DMS114 treated with DMSO at 0.1 percent for 48 hours (cell line): Measurements from ENCODE around the gene TEKT3.

ENCODE experiments used
- DNase-seq: peaks from one replicate; lab custom pipeline; 2025; ENCODE audit not compliant: unreplicated experiment; lab: John Stamatoyannopoulos, UW

TEKT3 gene

DNA sequence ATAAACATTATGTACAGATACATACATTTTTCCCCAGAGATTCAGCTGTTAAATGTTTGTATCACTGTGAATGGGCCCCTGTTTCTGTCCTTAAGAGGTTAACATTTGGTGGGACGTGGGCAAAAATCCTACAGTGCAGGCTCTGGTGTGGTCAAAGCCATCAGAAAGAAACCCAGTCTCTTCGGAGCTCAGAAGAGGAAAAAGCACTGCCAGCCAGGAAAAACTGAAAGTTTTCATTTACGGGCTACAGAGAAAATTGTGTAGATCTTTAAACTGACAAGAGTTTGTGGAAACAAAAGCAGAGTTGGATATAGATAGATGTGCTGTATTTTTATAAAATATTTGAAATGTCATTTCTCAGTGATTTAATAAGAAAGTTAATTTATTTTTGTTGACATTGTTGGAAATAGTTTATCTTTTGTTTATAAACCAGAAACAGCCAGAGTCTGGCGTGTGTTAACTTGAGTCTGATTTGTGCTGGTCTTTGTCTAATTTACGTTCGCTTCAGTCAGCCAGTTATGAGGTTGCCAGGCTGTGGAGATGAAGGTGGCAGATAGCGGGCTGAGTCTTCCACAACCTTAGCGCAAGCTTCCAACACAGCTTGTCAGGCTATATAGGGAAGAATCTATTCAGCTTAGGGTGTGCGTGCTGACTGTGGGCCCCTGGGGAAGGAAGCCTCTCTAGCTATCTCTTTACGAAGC lies 9.5 kb upstream of the TEKT3 start:
- DNase-seq: no peak

DNA sequence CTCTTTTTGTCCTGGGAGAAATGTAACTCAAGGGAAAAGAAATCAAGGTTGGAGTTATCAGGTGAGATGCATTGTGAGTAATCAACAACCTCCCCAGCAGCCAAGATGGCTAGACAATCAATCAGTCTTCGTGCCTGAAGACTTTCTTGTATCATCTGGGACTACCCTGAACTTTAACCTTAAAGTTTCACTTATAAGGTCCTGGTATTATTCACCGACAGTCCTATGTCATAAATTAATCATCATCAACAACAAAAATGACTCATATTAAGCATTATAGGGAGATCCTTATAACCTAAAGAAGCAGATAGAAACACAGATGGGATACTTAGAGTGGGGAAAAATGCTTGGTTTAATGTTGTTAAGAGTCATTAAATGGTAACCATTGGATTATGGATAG lies 7.7 kb upstream of the TEKT3 start:
- DNase-seq: no peak

- DNase-seq: no peak
Observed at GRCh38 chr17:15348021-15348420, 6.6 kb upstream of the TEKT3 start.

- no peak for DNase-seq
Observed at GRCh38 chr17:15346066-15346595, 4.7 kb upstream of the TEKT3 start.

- no peak for DNase-seq
Observed at GRCh38 chr17:15343749-15344148, 2.4 kb upstream of the TEKT3 start.

- DNase-seq: no peak
Observed at GRCh38 chr17:15342460-15342859, 1.1 kb upstream of the TEKT3 start.

DNA sequence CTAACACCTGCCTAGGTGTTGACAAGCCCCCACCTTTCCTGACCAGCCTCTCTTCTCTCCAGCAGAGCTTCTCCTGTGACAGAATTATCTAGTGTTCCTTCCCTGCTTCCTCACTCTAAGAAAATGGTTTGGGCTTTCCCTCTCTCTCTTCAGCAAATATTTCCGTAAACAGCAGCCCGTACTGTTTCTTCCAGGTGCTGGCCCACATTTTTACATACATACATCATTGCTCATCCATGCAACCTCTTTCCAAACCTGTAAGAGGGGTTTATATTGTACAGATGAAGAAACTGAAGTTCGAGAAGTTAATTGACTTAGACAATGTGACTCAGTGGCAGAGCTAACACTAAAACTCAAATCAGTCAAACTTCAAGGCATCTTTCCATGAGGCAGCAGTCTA lies 569 bp upstream of the TEKT3 start:
- no peak for DNase-seq

DNA sequence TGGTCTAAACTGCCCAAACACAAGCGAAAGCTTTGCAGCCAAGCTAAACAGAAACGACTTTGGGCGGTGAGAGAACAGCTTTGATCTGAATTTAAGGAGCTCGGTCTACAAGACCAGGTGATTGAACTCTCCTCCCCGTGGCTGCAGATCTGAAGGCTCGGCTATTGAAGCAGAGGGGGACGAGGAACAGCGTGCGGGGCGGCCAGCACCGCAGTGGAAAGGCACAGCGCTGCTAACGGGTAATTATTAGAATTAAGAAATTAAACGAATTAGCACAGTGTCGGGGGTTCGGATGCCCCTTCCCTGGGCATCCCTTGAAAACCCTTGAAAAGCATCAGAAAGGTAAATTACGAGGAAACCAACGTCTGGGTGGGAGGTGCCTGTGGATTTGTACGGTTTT lies 431 bp downstream of the TEKT3 start:
- no peak for DNase-seq

GRCh38 chr17:15335446-15335845 lies 6.0 kb downstream of the TEKT3 start:
- no peak for DNase-seq

GRCh38 chr17:15334266-15334665 lies 7.1 kb downstream of the TEKT3 start:
- no peak for DNase-seq

- DNase-seq: no peak
Observed at GRCh38 chr17:15332338-15332737, 9.1 kb downstream of the TEKT3 start.

DNA sequence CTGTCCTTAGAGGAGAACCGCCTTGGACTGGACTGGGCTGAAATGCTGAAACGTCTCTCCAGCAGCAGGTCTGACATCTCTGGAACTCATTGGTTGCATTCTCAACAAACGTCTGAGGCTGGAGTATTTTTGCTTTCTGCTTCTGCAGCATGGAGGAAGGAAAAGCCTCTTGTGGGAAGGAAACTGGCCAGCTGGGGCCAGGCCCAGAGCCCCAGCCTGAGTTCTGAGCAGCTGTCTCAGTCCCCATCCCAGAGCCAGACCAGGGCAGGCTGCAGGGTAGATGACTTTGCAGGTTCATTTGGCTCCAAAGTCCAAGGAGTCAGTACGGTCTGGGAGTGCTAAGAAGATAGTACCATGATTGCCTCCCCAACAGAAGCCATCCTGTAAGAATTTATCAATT lies 18.3 kb downstream of the TEKT3 start:
- DNase-seq: no peak

- DNase-seq: no peak
Observed at GRCh38 chr17:15321556-15322251, 19.7 kb downstream of the TEKT3 start.

GRCh38 chr17:15319452-15320010 lies 21.9 kb downstream of the TEKT3 start:
- DNase-seq: no peak

DNA sequence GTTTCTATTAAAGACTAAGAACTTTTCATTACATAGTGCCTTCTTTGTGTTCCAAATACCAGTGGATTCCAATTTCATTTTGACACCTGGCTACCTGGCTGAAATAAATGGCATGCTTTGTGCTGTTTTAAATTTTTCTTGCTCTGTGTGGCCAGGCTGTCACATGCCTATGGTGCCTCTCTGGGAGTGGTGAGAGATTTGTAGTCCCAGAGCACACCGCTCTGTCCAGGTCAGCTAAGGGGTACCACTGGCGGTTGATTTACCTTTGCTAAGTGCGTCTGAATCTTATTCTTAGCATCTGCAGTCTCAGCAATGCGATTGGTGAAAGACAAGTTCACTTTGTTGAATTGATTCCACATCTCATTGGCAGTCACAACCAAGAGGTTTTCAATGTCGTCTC lies 29.4 kb downstream of the TEKT3 start:
- DNase-seq: no peak

GRCh38 chr17:15309793-15310192 lies 31.6 kb downstream of the TEKT3 start:
- no peak for DNase-seq

DNA sequence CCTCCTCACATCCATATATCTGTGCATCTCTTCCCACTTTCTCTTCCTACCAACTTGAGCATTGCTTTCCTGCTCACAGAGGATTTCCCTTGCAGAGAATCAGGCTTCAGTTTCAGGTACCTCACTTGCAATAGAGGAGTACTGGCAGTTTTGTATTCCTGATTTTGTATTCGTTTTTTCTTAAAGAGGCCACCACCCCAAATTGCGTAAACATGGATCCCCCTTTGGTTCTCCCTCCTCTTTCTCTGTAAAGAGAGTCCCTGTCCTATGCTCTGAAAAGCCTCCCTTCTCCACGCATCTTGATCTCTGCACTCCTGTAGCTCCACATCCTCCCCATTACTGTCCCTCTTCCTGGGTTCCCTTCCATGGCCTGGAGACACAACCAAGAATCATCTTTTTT lies 32.2 kb downstream of the TEKT3 start:
- DNase-seq: no peak

GRCh38 chr17:15308758-15309157 lies 32.6 kb downstream of the TEKT3 start:
- no peak for DNase-seq

DNA sequence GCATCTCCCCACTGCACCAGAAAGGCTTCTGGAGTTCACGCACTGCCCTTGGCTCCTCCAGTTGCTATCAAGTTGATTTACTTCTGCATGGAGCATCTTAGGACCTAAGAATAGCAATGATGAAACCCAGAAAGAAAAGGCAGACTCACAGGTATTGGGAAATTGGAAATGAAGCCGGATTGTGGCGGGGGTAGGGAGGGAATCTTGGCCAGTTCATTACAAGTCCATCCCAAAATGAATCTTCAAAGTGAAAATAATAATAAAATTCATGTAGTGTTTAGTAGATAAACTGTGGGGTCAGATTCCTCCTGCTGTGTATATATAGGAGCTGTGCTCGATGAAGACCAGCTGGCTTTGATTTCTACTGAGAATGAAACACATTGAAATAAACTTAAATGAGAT lies 33.7 kb downstream of the TEKT3 start:
- no peak for DNase-seq

DNA sequence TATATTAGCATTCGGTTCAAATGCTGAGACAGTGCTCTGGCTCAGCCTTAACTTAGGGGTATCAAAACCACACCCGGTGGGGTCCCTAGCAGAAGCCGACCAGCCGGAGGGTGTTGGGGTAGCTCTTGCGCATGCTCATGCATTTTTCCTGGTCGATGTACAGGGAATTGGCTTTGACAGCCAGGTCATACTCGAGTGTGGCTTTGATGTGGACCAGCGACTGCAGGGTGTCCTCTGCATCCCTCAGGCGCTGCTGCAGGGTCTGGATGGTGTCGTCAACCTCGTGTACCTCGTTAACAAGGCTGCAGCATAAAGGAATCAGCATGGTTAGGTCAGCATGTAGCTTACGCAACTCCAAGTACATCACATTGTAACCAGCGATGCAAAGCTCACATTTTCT lies 37.5 kb downstream of the TEKT3 start:
- DNase-seq: no peak

DNA sequence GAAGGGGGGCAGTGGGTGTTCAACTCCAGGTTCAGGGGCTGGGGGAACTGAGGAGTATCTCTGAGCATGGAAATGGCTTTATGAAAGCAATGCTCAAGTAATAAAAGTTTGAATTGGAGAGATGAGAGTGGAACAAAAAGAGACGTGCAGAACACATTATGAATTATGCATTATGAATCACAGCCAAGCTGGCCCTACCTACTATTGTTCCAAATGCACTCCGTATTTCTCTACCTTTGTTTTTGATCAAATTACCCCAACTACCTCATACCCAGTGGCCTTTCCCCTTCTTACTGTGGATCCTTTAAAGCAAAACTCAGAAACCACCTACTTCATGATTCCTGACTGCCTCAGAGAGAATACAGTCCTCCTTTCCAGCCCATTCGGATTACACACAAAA lies 38.1 kb downstream of the TEKT3 start:
- no peak for DNase-seq

- no peak for DNase-seq
Observed at GRCh38 chr17:15301845-15302244, 39.6 kb downstream of the TEKT3 start.
